Measurements from ENCODE around the gene DTHD1. TPM values are rescaled to one million over a fixed set of nuclear protein-coding genes. Genes with fewer than 3 reads are reported as not detected.

Gene DTHD1
- total RNA-seq, 1 donor from 2014 or later, result 0.55 TPM

GRCh38 chr4:36308150-36308549 lies 26.7 kb downstream of the DTHD1 start:
- Histone ChIP-seq H3K27ac (no peak overlapping the region), H3K36me3 (no peaks in the 10 kb centered on the region), H3K4me1 (peaks cover 8% of the 10 kb centered on the region), H3K27me3 (no peaks in the 10 kb centered on the region), H3K4me3 (no peak overlapping the region), H3K9me3 (no peaks in the 10 kb centered on the region)
- no peak for ATAC-seq
- intact Hi-C loops (cut with DNase I), result no loop called here
- no peak for DNase-seq
- TF ChIP-seq, protein P1, sequence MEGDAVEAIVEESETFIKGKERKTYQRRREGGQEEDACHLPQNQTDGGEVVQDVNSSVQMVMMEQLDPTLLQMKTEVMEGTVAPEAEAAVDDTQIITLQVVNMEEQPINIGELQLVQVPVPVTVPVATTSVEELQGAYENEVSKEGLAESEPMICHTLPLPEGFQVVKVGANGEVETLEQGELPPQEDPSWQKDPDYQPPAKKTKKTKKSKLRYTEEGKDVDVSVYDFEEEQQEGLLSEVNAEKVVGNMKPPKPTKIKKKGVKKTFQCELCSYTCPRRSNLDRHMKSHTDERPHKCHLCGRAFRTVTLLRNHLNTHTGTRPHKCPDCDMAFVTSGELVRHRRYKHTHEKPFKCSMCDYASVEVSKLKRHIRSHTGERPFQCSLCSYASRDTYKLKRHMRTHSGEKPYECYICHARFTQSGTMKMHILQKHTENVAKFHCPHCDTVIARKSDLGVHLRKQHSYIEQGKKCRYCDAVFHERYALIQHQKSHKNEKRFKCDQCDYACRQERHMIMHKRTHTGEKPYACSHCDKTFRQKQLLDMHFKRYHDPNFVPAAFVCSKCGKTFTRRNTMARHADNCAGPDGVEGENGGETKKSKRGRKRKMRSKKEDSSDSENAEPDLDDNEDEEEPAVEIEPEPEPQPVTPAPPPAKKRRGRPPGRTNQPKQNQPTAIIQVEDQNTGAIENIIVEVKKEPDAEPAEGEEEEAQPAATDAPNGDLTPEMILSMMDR (IDR thresholded peaks at IDR 0.05), result no peak

DNA sequence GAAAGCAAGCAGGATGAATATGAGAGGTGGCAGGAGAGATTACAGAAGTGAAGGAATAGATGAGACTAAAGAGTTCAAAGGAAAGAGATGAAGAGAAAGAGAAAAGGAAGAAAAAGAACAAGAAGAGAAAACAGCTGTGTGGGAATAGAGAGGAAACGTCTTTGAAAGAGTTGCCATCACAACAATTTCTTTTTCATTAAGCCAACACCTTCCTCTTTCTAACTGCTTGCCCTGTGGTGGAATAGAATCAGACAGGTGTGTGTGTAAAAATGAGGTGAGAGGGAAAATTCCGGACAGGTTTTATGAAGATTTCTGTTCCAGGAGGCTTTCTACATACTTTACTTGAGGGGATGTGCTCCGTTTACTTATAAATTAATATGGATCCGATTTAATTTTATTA lies 28.8 kb downstream of the DTHD1 start:
- TF ChIP-seq, protein P1 (IDR thresholded peaks at IDR 0.05), result no peak
- Histone ChIP-seq H3K27ac (no peak overlapping the region), H3K4me1 (peaks cover 8% of the 10 kb centered on the region), H3K4me3 (no peak overlapping the region), H3K36me3 (no peaks in the 10 kb centered on the region), H3K27me3 (no peaks in the 10 kb centered on the region), H3K9me3 (no peaks in the 10 kb centered on the region)
- no peak for DNase-seq
- no peak for ATAC-seq
- intact Hi-C loops (cut with DNase I), result no loop called here

- H3K36me3 ChIP-seq, result no peaks in the 10 kb centered on the region
- DNase-seq, result no peak
- H3K4me3 ChIP-seq, result no peak overlapping the region
- H3K4me1 ChIP-seq, result peaks cover 8% of the 10 kb centered on the region
- intact Hi-C loops (cut with DNase I), result no loop called here
- H3K27ac ChIP-seq, result no peak overlapping the region
- no peaks in the 10 kb centered on the region for H3K27me3 ChIP-seq
- H3K9me3 ChIP-seq, result no peaks in the 10 kb centered on the region
- TF ChIP-seq, protein P1 (IDR thresholded peaks at IDR 0.05), result no peak
- peak; percentile 91 for ATAC-seq
Observed at GRCh38 chr4:36310793-36311192, 29.4 kb downstream of the DTHD1 start.

- DNase-seq, result no peak
- Histone ChIP-seq H3K36me3 (no peaks in the 10 kb centered on the region), H3K27me3 (no peaks in the 10 kb centered on the region), H3K4me1 (peaks cover 8% of the 10 kb centered on the region), H3K4me3 (no peak overlapping the region), H3K9me3 (no peaks in the 10 kb centered on the region), H3K27ac (no peak overlapping the region)
- TF ChIP-seq, protein P1 (IDR thresholded peaks at IDR 0.05), result no peak
- intact Hi-C loops (cut with DNase I), result no loop called here
- ATAC-seq, result no peak
Observed at GRCh38 chr4:36312511-36312910, 31.1 kb downstream of the DTHD1 start.

DNA sequence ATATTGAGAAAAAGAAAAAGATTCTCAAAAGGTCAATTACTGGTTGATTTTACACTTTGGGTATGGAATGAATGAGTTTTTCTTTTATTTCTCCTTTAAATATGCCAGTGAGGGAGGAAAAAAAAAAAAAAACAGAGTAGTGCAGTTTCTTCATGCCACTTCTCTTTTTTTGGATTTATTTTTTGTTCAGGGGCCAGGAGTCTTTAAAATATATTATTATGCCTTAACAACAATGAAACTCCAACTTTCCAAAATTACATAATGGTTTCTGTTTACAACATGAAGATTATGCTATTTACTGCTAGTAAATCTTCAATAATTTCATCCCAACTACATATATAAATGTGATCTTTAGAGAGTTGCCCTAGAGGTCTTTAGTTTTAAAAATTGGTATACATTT lies 31.9 kb downstream of the DTHD1 start:
- H3K4me1 ChIP-seq, result peaks cover 8% of the 10 kb centered on the region
- H3K4me3 ChIP-seq, result no peak overlapping the region
- TF ChIP-seq, protein P1 (IDR thresholded peaks at IDR 0.05), result no peak
- H3K27me3 ChIP-seq, result no peaks in the 10 kb centered on the region
- intact Hi-C loops (cut with DNase I), result no loop called here
- H3K27ac ChIP-seq, result no peak overlapping the region
- H3K36me3 ChIP-seq, result no peaks in the 10 kb centered on the region
- H3K9me3 ChIP-seq, result no peaks in the 10 kb centered on the region
- no peak for DNase-seq
- no peak for ATAC-seq

DNA sequence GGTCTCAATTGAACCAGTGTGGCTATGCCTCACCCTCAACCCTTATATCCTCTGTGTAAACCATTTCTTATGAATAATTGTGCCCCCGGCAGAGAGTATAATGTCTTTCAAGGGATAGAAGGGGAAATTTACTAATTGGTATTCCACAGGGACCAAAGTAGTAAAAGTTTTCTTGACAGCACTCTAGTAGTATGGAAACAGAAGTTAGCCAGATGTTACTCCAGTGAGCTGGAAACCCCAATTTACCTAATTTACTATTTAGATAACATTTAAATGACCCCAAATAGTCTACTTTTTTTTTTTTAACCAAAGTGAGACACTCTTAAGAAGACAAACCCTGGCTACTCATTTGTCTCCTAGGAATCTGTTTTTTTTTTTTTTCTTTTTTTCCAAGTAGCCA lies 32.3 kb downstream of the DTHD1 start:
- H3K4me1 ChIP-seq, result peaks cover 8% of the 10 kb centered on the region
- DNase-seq, result no peak
- intact Hi-C loops (cut with DNase I), result no loop called here
- TF ChIP-seq, protein P1 (IDR thresholded peaks at IDR 0.05), result no peak
- H3K4me3 ChIP-seq, result no peak overlapping the region
- ATAC-seq, result no peak
- H3K9me3 ChIP-seq, result no peaks in the 10 kb centered on the region
- no peak overlapping the region for H3K27ac ChIP-seq
- no peaks in the 10 kb centered on the region for H3K36me3 ChIP-seq
- H3K27me3 ChIP-seq, result no peaks in the 10 kb centered on the region
